ENCODE results near the gene ZNF521.
"Not testable (repeated sequence)": the region's sequence is repeated elsewhere in the genome, so short reads cannot be mapped to it uniquely, and the experiment has no call there.

ZNF521 gene

GRCh38 chr18:25289001-25289631 lies 62.9 kb downstream of the ZNF521 start:
- no peak for DNase-seq (ENCODE audit: low spot score)

GRCh38 chr18:25288340-25288938 lies 63.5 kb downstream of the ZNF521 start:
- no peak for DNase-seq (ENCODE audit: low spot score)

- no peak for DNase-seq (ENCODE audit: low spot score)
Observed at GRCh38 chr18:25287106-25287505, 64.9 kb downstream of the ZNF521 start.

GRCh38 chr18:25284861-25285550 lies 67.0 kb downstream of the ZNF521 start:
- DNase-seq (ENCODE audit: low spot score): no peak

GRCh38 chr18:25284281-25284680 lies 67.7 kb downstream of the ZNF521 start:
- no peak for DNase-seq (ENCODE audit: low spot score)

GRCh38 chr18:25283781-25284180 lies 68.2 kb downstream of the ZNF521 start:
- no peak for DNase-seq (ENCODE audit: low spot score)

- no peak for DNase-seq (ENCODE audit: low spot score)
Observed at GRCh38 chr18:25282896-25283703, 68.9 kb downstream of the ZNF521 start.

- no peak for DNase-seq (ENCODE audit: low spot score)
Observed at GRCh38 chr18:25282282-25282681, 69.7 kb downstream of the ZNF521 start.

GRCh38 chr18:25281556-25281955 lies 70.4 kb downstream of the ZNF521 start:
- DNase-seq (ENCODE audit: low spot score): no peak

- no peak for DNase-seq (ENCODE audit: low spot score)
Observed at GRCh38 chr18:25279961-25280360, 72.0 kb downstream of the ZNF521 start.

GRCh38 chr18:25279556-25279955 lies 72.4 kb downstream of the ZNF521 start:
- DNase-seq (ENCODE audit: low spot score): no peak

- no peak for DNase-seq (ENCODE audit: low spot score)
Observed at GRCh38 chr18:25279133-25279532, 72.8 kb downstream of the ZNF521 start.

- no peak for DNase-seq (ENCODE audit: low spot score)
Observed at GRCh38 chr18:25278394-25278793, 73.6 kb downstream of the ZNF521 start.

- DNase-seq (ENCODE audit: low spot score): no peak
Observed at GRCh38 chr18:25275412-25276001, 76.5 kb downstream of the ZNF521 start.

- DNase-seq (ENCODE audit: low spot score): no peak
Observed at GRCh38 chr18:25274926-25275325, 77.0 kb downstream of the ZNF521 start.

GRCh38 chr18:25266931-25267527 lies 84.9 kb downstream of the ZNF521 start:
- not testable (repeated sequence) for DNase-seq (ENCODE audit: low spot score)

- DNase-seq (ENCODE audit: low spot score): no peak
Observed at GRCh38 chr18:25262920-25263319, 89.0 kb downstream of the ZNF521 start.

GRCh38 chr18:25261768-25262167 lies 90.2 kb downstream of the ZNF521 start:
- no peak for DNase-seq (ENCODE audit: low spot score)

- DNase-seq (ENCODE audit: low spot score): no peak
Observed at GRCh38 chr18:25256439-25256838, 95.5 kb downstream of the ZNF521 start.

- DNase-seq (ENCODE audit: low spot score): no peak
Observed at GRCh38 chr18:25253779-25254178, 98.2 kb downstream of the ZNF521 start.

- DNase-seq (ENCODE audit: low spot score): no peak
Observed at GRCh38 chr18:25253136-25253535, 98.8 kb downstream of the ZNF521 start.

- no peak for DNase-seq (ENCODE audit: low spot score)
Observed at GRCh38 chr18:25251068-25251467, 100.9 kb downstream of the ZNF521 start.
